Measurements from ENCODE around the gene FRMD4A.

The FRMD4A gene

DNA sequence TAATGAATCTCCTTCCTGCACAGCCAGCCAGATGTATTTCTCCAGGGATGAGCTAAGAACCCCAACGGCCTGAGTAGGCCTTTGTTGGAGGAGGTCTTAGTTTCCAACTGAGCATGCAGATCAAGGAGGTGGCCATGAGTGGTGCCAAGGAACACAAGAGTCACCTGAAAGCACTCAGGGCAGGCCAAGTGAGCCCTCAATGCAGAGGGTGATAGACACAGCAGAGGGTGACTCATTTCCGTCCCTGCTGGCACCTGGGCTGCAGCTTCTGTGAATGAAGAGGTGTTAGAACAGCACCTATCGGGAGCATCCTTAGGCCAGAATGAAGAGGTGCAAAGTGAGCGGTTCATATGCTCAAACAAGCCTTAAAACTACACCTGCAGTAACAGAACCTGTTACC lies 211.8 kb downstream of the FRMD4A start:
- FAIRE-seq: no peak
- DNase-seq (ENCODE audit: insufficient read length, low spot score): no peak

DNA sequence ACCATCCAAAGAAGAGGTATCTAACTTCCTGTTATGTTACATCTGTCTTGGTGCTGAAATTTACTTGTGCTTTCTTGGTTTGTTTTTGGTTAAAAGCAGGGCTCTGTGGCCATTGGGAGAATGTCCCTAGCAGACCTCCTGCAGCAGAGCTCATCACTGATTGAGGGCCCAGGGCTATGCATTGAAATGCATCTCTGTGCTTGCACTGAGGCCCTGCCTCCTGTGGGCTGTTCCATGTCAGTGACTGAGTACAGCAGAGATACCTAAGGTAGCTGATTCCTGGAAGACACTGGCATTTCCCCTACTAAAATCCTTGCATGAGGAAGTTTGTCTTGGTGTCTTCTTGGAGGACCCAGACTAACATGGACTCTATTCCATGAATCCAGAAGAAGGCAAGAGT lies 213.9 kb downstream of the FRMD4A start:
- no peak for DNase-seq (ENCODE audit: insufficient read length, low spot score)
- FAIRE-seq: no peak

GRCh38 chr10:14116021-14116420 lies 214.7 kb downstream of the FRMD4A start:
- DNase-seq (ENCODE audit: insufficient read length, low spot score) (no peak), FAIRE-seq (no peak)

GRCh38 chr10:14114791-14115190 lies 215.9 kb downstream of the FRMD4A start:
- FAIRE-seq: no peak

DNA sequence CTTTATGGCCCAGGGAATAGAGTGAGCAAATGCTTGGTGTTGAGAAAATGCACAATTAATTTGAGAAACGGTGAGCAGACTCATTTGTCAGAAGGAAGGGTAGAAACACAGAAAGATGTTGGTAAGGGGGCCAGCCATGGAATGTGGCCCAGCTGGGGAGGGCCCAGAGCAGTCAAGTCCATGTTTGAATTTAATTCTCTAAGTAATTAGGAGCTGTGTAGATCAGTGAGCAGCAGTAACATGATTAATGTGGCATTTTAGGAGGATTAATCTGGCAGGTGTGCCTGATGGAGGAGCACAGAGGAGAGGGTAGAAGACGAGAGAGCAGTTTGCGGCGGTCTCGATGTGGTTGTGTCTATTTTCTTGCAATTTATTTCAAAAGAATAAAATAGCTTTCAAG lies 218.7 kb downstream of the FRMD4A start:
- FAIRE-seq (no peak), DNase-seq (ENCODE audit: insufficient read length, low spot score) (no peak)

More at GRCh38 chr10:14114791-14115190, 215.9 kb downstream of the FRMD4A start:
- no peak for DNase-seq (ENCODE audit: insufficient read length, low spot score)

- FAIRE-seq (no peak), DNase-seq (ENCODE audit: insufficient read length, low spot score) (no peak)
Observed at GRCh38 chr10:14111208-14111607, 219.5 kb downstream of the FRMD4A start.

DNA sequence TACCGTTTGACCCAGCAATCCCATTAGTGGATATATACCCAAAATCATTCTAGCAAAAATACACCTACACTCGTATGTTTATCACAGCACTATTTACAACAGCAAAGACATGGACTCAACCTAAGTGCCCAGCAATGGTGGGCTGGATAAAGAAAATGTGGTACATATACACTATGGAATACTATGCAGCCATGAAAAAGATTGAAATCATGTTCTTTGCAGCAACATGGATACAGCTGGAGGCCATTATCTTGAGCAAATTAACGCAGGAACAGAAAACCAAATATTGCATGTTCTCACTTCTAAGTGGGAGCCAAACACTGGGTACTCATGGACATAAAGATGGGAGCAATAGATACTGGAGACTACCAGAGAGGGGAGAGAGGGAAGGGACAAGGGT lies 223.9 kb downstream of the FRMD4A start:
- FAIRE-seq: no peak
- DNase-seq (ENCODE audit: insufficient read length, low spot score): no peak

DNA sequence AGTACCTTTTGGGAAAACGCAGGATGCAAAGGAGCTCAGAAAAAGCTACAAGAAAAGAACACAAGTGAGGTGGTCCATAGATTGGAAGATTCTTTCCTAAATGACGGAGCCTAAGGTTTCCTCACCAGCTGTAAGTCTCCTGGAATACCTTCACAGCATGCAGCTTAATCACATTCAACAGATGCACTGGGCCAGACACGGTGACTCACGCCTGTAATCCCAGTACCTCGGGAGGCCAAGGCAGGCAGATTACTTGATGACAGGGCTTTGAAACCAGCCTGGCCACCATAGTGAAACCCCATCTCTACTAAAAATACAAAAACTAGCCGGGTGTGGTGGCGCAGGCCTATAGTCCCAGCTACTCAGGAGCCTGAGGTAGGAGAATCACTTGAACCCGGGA lies 228.7 kb downstream of the FRMD4A start:
- no peak for DNase-seq (ENCODE audit: insufficient read length, low spot score)
- FAIRE-seq: no peak

DNA sequence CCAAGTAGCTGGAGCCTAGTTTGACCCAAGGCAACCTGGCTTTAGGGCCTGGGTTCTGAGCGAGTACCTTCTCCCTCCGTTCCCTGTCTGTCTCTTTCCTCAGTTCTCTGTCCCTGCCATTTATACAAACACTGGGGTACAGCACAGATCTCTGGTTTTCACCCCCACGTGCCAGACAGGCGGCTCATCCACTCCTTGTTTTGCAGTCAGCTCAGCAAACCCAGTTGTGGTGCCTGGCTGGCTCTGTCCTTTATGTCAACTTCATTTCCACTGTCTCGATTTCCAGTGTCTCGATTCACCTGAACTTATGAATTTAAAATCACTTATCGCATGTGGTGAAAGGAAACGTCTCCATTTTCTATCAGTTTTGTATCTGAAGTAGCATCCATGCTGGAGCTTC lies 230.8 kb downstream of the FRMD4A start:
- FAIRE-seq (no peak), DNase-seq (ENCODE audit: insufficient read length, low spot score) (no peak)

DNA sequence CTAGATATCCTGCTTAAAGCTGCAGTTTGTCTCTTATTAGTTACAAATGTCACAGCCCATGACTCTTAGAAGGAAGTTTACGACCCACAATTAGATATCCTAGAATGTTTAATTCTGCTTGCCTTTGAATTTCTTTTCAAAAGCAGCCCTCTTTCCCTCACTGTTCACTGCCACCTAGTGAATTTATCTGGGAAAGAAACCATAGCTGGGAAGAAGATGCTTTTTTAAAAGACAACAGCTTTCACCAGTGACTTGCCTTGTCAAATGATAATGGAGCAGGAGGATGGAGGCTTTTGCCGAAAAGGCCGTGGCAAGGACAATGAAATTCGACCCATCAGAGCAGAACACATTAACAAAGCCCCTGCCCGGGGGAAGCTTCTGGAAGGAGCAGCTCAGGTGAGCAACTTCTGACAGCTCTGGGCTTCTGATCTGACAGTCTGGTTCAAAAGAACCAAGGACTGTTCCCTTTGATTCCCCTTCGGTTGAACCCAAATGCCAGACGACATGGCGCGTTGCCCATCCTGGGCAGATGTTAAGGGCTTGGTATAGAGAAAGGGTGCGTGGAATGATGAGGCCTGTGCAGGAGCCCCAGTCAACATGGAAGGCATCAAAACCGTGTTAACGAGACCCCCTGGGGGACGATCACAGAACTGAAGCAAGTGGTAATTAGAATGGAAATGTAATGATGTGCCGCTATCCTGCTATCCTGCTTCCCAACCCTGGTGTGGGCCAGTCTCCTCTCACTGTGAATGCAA lies 236.8 kb downstream of the FRMD4A start:
- DNase-seq (ENCODE audit: insufficient read length, low spot score) (no peak), FAIRE-seq (no peak)

- DNase-seq (ENCODE audit: insufficient read length, low spot score) (no peak), FAIRE-seq (no peak)
Observed at GRCh38 chr10:14092799-14093198, 237.9 kb downstream of the FRMD4A start.

- no peak for FAIRE-seq
- no peak for DNase-seq (ENCODE audit: insufficient read length, low spot score)
Observed at GRCh38 chr10:14089556-14090292, 241.0 kb downstream of the FRMD4A start.

DNA sequence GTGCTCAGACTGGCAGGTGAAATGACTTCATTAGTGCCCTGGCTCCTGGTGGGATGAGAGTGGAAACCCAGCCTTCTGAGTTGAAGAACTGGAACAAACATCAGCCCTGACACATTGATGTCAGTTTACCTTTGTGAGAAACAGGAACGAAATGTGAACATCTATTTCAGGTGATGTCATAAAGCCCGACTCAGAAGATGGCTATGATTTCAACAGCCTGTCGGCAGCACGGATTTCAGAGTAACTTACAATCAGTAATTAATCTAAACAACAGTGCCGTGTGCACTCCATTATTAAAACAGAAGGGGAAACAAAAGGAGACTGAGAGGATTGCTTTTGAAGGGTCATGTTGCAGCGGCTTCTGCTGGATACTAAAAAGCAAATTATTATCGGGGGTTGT lies 243.2 kb downstream of the FRMD4A start:
- no peak for DNase-seq (ENCODE audit: insufficient read length, low spot score)
- no peak for FAIRE-seq

DNA sequence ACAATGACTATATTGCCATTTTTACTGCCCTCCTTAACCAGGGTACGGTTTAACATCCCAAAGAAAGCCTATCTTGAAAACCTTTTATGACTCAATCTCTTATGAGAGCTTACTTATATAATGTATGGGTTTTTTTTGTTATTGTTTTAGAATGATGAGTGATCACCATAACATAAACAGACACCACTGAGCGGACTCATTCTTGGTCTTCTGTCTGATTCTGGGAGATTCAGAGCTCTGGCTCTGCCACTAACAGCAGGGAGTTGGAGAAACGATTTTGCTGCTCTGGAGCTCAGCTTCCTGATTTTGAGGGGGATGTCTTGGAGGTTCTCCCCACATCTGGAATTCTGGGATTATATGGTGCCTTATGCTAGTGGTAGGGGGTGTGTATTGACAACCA lies 244.1 kb downstream of the FRMD4A start:
- no peak for DNase-seq (ENCODE audit: insufficient read length, low spot score)

GRCh38 chr10:14084875-14085274 lies 245.8 kb downstream of the FRMD4A start:
- DNase-seq (ENCODE audit: insufficient read length, low spot score) (no peak), FAIRE-seq (no peak)

More for the DNA sequence above, 244.1 kb downstream of the FRMD4A start:
- no peak for FAIRE-seq

- no peak for DNase-seq (ENCODE audit: insufficient read length, low spot score)
- FAIRE-seq: no peak
Observed at GRCh38 chr10:14080795-14081194, 249.9 kb downstream of the FRMD4A start.

GRCh38 chr10:14077430-14077829 lies 253.3 kb downstream of the FRMD4A start:
- FAIRE-seq (no peak), DNase-seq (ENCODE audit: insufficient read length, low spot score) (no peak)

DNA sequence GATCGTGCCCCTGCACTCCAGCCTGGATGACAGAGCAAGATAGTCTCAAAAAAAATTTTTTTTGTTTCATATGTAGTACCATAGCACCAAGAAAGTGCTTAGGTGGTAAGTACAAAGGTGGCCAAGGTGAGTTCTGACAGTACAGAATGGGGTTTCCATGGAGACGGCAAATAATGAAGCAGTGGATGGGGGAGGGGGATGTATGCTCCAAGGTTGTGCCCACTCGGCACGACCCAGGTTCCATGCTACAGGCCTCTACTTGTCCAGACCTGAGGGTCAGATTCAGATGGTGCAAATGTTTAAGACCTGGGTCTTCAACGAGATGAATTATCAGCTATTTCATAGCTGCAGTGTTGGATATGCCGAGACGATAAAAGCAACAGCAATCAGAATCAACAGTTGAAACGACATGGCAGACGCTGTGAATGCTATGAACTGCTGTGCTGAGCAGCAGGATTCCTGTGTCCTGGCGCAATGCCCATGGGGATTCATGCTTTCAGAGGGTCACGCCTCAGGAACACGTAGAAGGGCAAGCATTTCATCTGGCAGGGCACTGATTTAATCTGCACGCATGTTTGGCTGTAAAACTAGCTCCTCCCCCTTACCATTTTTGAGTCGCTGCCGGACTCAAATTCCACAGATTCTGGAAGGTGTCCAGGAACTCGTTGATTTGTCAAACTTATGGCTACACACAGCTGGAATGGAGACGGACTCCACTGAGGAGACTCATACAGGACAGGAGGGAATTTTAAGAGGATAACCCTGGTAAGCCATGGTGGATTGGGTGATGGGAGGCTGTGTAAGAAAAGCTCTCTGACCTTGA lies 256.5 kb downstream of the FRMD4A start:
- no peak for DNase-seq (ENCODE audit: insufficient read length, low spot score)

DNA sequence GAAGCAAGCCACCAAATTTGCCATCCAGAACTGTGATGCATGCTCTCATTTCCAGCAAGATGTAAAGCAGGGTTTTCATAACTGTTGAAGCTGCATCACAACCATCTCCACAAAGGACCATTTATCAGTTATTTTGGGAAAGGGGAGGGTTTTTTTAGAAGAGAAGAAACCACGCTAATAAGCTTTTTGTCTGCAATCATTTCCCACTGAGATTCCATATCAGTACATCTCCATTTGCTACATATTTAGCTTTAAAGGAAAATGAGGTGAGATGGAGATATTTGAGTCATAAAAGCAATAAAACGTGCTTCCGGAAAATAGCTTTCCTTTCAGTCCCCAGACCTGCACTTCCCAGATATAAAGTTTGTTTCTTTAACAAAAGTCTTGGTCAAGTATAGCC lies 258.2 kb downstream of the FRMD4A start:
- FAIRE-seq (no peak), DNase-seq (ENCODE audit: insufficient read length, low spot score) (no peak)

More for the DNA sequence above, 256.5 kb downstream of the FRMD4A start:
- no peak for FAIRE-seq

GRCh38 chr10:14071956-14072355 lies 258.8 kb downstream of the FRMD4A start:
- FAIRE-seq (no peak), DNase-seq (ENCODE audit: insufficient read length, low spot score) (no peak)

- FAIRE-seq (no peak), DNase-seq (ENCODE audit: insufficient read length, low spot score) (no peak)
Observed at GRCh38 chr10:14068601-14069250, 262.0 kb downstream of the FRMD4A start.
